Duodenal mucosa (tissue), 2 donors: ENCODE results near the gene ARHGAP33.
A peak's percentile ranks its signal among the peaks of the same experiment; 100 is the strongest.

Source experiments
- H3K27ac ChIP-seq: one replicate; pipeline ENCODE4 v1.7.0; 2013; ENCODE audit warnings: low read depth, low read length
- H3K27me3 ChIP-seq, 2 donors: one replicate each; pipeline ENCODE4 v1.7.0; 2013; ENCODE audit warnings: low read length in 2 of 2, control low read depth in 1 of 2; ENCODE audit not compliant: insufficient read depth in 2 of 2, control insufficient read depth in 1 of 2
- H3K36me3 ChIP-seq, 2 donors: one replicate each; pipeline ENCODE4 v1.7.0; 2013; ENCODE audit warnings: low read length in 2 of 2, control low read depth in 1 of 2; ENCODE audit not compliant: insufficient read depth in 2 of 2, control insufficient read depth in 1 of 2
- H3K4me1 ChIP-seq, 2 donors: one replicate each; pipeline ENCODE4 v1.7.0; 2013; ENCODE audit warnings: low read length in 2 of 2, control low read depth in 1 of 2; ENCODE audit not compliant: insufficient read depth in 2 of 2, control insufficient read depth in 1 of 2
- H3K4me3 ChIP-seq, 2 donors: one replicate each; pipeline ENCODE4 v1.7.0; 2013; ENCODE audit warnings: low read length in 2 of 2, low read depth in 1 of 2
- H3K9ac ChIP-seq, 2 donors: one replicate each; pipeline ENCODE4 v1.7.0; 2013; ENCODE audit warnings: low read length in 2 of 2, low read depth in 1 of 2
- H3K9me3 ChIP-seq, 2 donors: one replicate each; pipeline ENCODE4 v1.7.0; 2013; ENCODE audit warnings: low read length in 2 of 2, control low read depth in 1 of 2; ENCODE audit not compliant: control insufficient read depth in 1 of 2

ARHGAP33 gene

GRCh38 chr19:35732540-35733179, 42.7 kb upstream of the ARHGAP33 start:
- Histone ChIP-seq H3K9ac (no peak overlapping the region), H3K36me3 (peaks cover 57 to 90% of the 10 kb centered on the region in 2 donors), H3K9me3 (no peaks in the 10 kb centered on the region), H3K4me1 (no peaks in the 10 kb centered on the region), H3K4me3 (no peak overlapping the region), H3K27me3 (no peaks in the 10 kb centered on the region), H3K27ac (no peak overlapping the region)

- Histone ChIP-seq H3K9me3 (no peaks in the 10 kb centered on the region), H3K36me3 (peaks cover 57 to 90% of the 10 kb centered on the region in 2 donors), H3K9ac (no peak overlapping the region), H3K27ac (no peak overlapping the region), H3K27me3 (no peaks in the 10 kb centered on the region), H3K4me1 (no peaks in the 10 kb centered on the region), H3K4me3 (no peak overlapping the region)
Measured at GRCh38 chr19:35733180-35734125, 41.9 kb upstream of the ARHGAP33 start.

GRCh38 chr19:35734273-35734672, 41.1 kb upstream of the ARHGAP33 start:
- H3K27me3 ChIP-seq: no peaks in the 10 kb centered on the region
- no peak overlapping the region for H3K4me3 ChIP-seq
- H3K9me3 ChIP-seq: no peaks in the 10 kb centered on the region
- no peaks in the 10 kb centered on the region for H3K4me1 ChIP-seq
- H3K36me3 ChIP-seq: peaks cover 53 to 89% of the 10 kb centered on the region in 2 donors
- H3K9ac ChIP-seq: no peak overlapping the region
- no peak overlapping the region for H3K27ac ChIP-seq

- H3K27ac ChIP-seq: no peak overlapping the region
- no peak overlapping the region for H3K9ac ChIP-seq
- H3K27me3 ChIP-seq: no peaks in the 10 kb centered on the region
- peaks cover 0 to 4% of the 10 kb centered on the region in 2 donors for H3K4me1 ChIP-seq
- no peak overlapping the region for H3K4me3 ChIP-seq
- H3K36me3 ChIP-seq: peaks cover 47 to 83% of the 10 kb centered on the region in 2 donors
- H3K9me3 ChIP-seq: no peaks in the 10 kb centered on the region
Measured at GRCh38 chr19:35734889-35735288, 40.5 kb upstream of the ARHGAP33 start.

GRCh38 chr19:35736913-35737886, 38.2 kb upstream of the ARHGAP33 start:
- H3K27ac ChIP-seq: no peak overlapping the region
- H3K4me1 ChIP-seq: peaks cover 2 to 12% of the 10 kb centered on the region in 2 donors
- H3K27me3 ChIP-seq: no peaks in the 10 kb centered on the region
- H3K36me3 ChIP-seq: peaks cover 32 to 60% of the 10 kb centered on the region in 2 donors
- H3K9ac ChIP-seq: no peak overlapping the region
- no peaks in the 10 kb centered on the region for H3K9me3 ChIP-seq
- H3K4me3 ChIP-seq: no peak overlapping the region

GRCh38 chr19:35738021-35738886, 37.1 kb upstream of the ARHGAP33 start:
- no peak overlapping the region for H3K9ac ChIP-seq
- H3K27me3 ChIP-seq: no peaks in the 10 kb centered on the region
- no peaks in the 10 kb centered on the region for H3K9me3 ChIP-seq
- H3K4me3 ChIP-seq: no peak overlapping the region
- H3K36me3 ChIP-seq: peaks cover 33 to 56% of the 10 kb centered on the region in 2 donors
- H3K27ac ChIP-seq: no peak overlapping the region
- peaks cover 2 to 12% of the 10 kb centered on the region in 2 donors for H3K4me1 ChIP-seq

GRCh38 chr19:35738887-35739229, 36.5 kb upstream of the ARHGAP33 start:
- Histone ChIP-seq H3K27me3 (no peaks in the 10 kb centered on the region), H3K36me3 (peaks cover 33 to 49% of the 10 kb centered on the region in 2 donors), H3K4me3 (no peak overlapping the region), H3K9ac (no peak overlapping the region), H3K4me1 (peaks cover 4 to 13% of the 10 kb centered on the region in 2 donors), H3K9me3 (no peaks in the 10 kb centered on the region), H3K27ac (no peak overlapping the region)

GRCh38 chr19:35739275-35740107, 35.9 kb upstream of the ARHGAP33 start:
- H3K4me3 ChIP-seq: peak overlapping the region; percentile 75 to 90
- H3K27me3 ChIP-seq: no peaks in the 10 kb centered on the region
- H3K36me3 ChIP-seq: peaks cover 28 to 43% of the 10 kb centered on the region in 2 donors
- H3K9me3 ChIP-seq: no peaks in the 10 kb centered on the region
- H3K4me1 ChIP-seq: peaks cover 10 to 20% of the 10 kb centered on the region in 2 donors
- H3K27ac ChIP-seq: no peak overlapping the region
- H3K9ac ChIP-seq: peak overlapping the region in 1 of 2 donors; percentile 47
